ENCODE results near the gene USP15. TPM values are rescaled to one million over a fixed set of nuclear protein-coding genes. Genes with fewer than 3 reads are reported as not detected.

USP15 gene
- total and polyA plus RNA-seq, 8 donors, result 16.7 to 43.0 (median 29.6) TPM

- TF ChIP-seq CTCF (IDR thresholded peaks at IDR 0.05), result no peak
- ATAC-seq (peak; percentile 16 to 58 (median 40)), DNase-seq (peak in 2 of 6 donors; percentile 6 to 38), FAIRE-seq (no peak)
- no peaks in the 10 kb centered on the region for H3K27me3 ChIP-seq
- no peaks in the 10 kb centered on the region for H3K9me3 ChIP-seq
- 1% methylated on average over 26 of the region's 26 CpGs for WGBS, 2 donors
- no peaks in the 10 kb centered on the region for H3K36me3 ChIP-seq
- peak overlapping the region; percentile 71 to 94 (median 86) for H3K27ac ChIP-seq
- intact Hi-C loops (cut with DNase I), result no loop called here
- peak overlapping the region; percentile 75 to 81 (median 78) for H3K4me3 ChIP-seq
- H3K4me1 ChIP-seq, result peaks cover 18 to 36% (median 19%) of the 10 kb centered on the region in 3 donors
Measured at GRCh38 chr12:62260733-62261683, 804 bp downstream of the USP15 start.

- peak overlapping the region in 2 of 4 donors; percentile 75 to 79 for H3K4me3 ChIP-seq
- intact Hi-C loops (cut with DNase I), result no loop called here
- FAIRE-seq (no peak), ATAC-seq (no peak), DNase-seq (no peak)
- no peaks in the 10 kb centered on the region for H3K9me3 ChIP-seq
- no peak for TF ChIP-seq CTCF (IDR thresholded peaks at IDR 0.05)
- H3K27me3 ChIP-seq, result no peaks in the 10 kb centered on the region
- H3K36me3 ChIP-seq, result no peaks in the 10 kb centered on the region
- H3K27ac ChIP-seq, result no peak overlapping the region
- H3K4me1 ChIP-seq, result peaks cover 17 to 32% (median 21%) of the 10 kb centered on the region in 3 donors
- WGBS, 2 donors, result 85 to 87% methylated on average over 10 of the region's 10 CpGs
Measured at GRCh38 chr12:62261876-62262517, 1.8 kb downstream of the USP15 start.

- 73 to 75% methylated on average over 2 of the region's 2 CpGs for WGBS, 2 donors
- Histone ChIP-seq H3K36me3 (no peaks in the 10 kb centered on the region), H3K27me3 (no peaks in the 10 kb centered on the region), H3K4me1 (peaks cover 23 to 40% (median 33%) of the 10 kb centered on the region in 3 donors), H3K4me3 (no peak overlapping the region), H3K27ac (no peak overlapping the region), H3K9me3 (no peaks in the 10 kb centered on the region)
- DNase-seq, result no peak
- no peak for FAIRE-seq
- ATAC-seq, result no peak
- no peak for TF ChIP-seq CTCF (IDR thresholded peaks at IDR 0.05)
- intact Hi-C loops (cut with DNase I), result no loop called here
Measured at GRCh38 chr12:62263232-62263631, 3.0 kb downstream of the USP15 start.

GRCh38 chr12:62263966-62264365, 3.8 kb downstream of the USP15 start:
- H3K27ac ChIP-seq, result no peak overlapping the region
- FAIRE-seq (no peak), ATAC-seq (no peak), DNase-seq (no peak)
- WGBS, 2 donors, result 90 to 94% methylated on average over 11 of the region's 11 CpGs
- no peak for TF ChIP-seq CTCF (IDR thresholded peaks at IDR 0.05)
- H3K4me1 ChIP-seq, result peaks cover 23 to 40% (median 38%) of the 10 kb centered on the region in 3 donors
- intact Hi-C loops (cut with DNase I), result no loop called here
- H3K27me3 ChIP-seq, result no peaks in the 10 kb centered on the region
- H3K9me3 ChIP-seq, result no peaks in the 10 kb centered on the region
- H3K36me3 ChIP-seq, result no peaks in the 10 kb centered on the region
- no peak overlapping the region for H3K4me3 ChIP-seq
